ENCODE results near the gene C5AR1.
A peak's percentile ranks its signal among the peaks of the same experiment; 100 is the strongest.
"Not testable (repeated sequence)": the region's sequence is repeated elsewhere in the genome, so short reads cannot be mapped to it uniquely, and the experiment has no call there.

Gene C5AR1

GRCh38 chr19:47336765-47337718 lies 27.4 kb downstream of the C5AR1 start:
- DNase-seq: peak; percentile 66 to 73

GRCh38 chr19:47339196-47339880 lies 29.7 kb downstream of the C5AR1 start:
- no peak for DNase-seq

GRCh38 chr19:47340477-47341208 lies 31.0 kb downstream of the C5AR1 start:
- DNase-seq: no peak

GRCh38 chr19:47341734-47342133 lies 32.1 kb downstream of the C5AR1 start:
- DNase-seq: no peak

- no peak for DNase-seq
These were observed 33.6 kb downstream of the C5AR1 start for GRCh38 chr19:47343194-47343802.

- DNase-seq: no peak
These were observed 34.8 kb downstream of the C5AR1 start for GRCh38 chr19:47344425-47344824.

GRCh38 chr19:47346024-47346423 lies 36.4 kb downstream of the C5AR1 start:
- not testable (repeated sequence) for DNase-seq

GRCh38 chr19:47348819-47349795 lies 39.4 kb downstream of the C5AR1 start, which contains the start of gene DHX34:
DHX34 (plus strand) TSS chr19:47349315; CDS start chr19:47353031, 3,716 bp downstream.
- DNase-seq: peak; percentile 94 to 95

GRCh38 chr19:47350630-47351029 lies 41.0 kb downstream of the C5AR1 start:
- no peak for DNase-seq

- peak in 1 of 2 experiments; percentile 4 for DNase-seq
These were observed 41.9 kb downstream of the C5AR1 start for GRCh38 chr19:47351548-47351947.

- no peak for DNase-seq
These were observed 42.4 kb downstream of the C5AR1 start for GRCh38 chr19:47352095-47352494.

- DNase-seq: no peak
These were observed 43.6 kb downstream of the C5AR1 start for GRCh38 chr19:47353307-47353712.

- no peak for DNase-seq
These were observed 47.2 kb downstream of the C5AR1 start for GRCh38 chr19:47356900-47357299.

- no peak for DNase-seq
These were observed 48.4 kb downstream of the C5AR1 start for GRCh38 chr19:47357788-47358680.

GRCh38 chr19:47358936-47359335 lies 49.3 kb downstream of the C5AR1 start:
- DNase-seq: no peak

GRCh38 chr19:47362321-47362720 lies 52.7 kb downstream of the C5AR1 start:
- no peak for DNase-seq

- DNase-seq: peak; percentile 77 to 86
These were observed 54.3 kb downstream of the C5AR1 start for GRCh38 chr19:47363758-47364531.

- not testable (repeated sequence) for DNase-seq
These were observed 55.8 kb downstream of the C5AR1 start for GRCh38 chr19:47365455-47365854.

GRCh38 chr19:47370045-47370611 lies 60.5 kb downstream of the C5AR1 start:
- DNase-seq: peak; percentile 70 to 84

Data from AML-193 (cell line).